NCI-H2227 (cell line): ENCODE measurements around the gene SHISA2.
"Not testable (repeated sequence)": the region's sequence is repeated elsewhere in the genome, so short reads cannot be mapped to it uniquely, and the experiment has no call there.

Experiments
- DNase-seq: peaks from one replicate; lab custom pipeline; 2025; ENCODE audit not compliant: unreplicated experiment; lab: John Stamatoyannopoulos, UW

SHISA2 gene

DNA sequence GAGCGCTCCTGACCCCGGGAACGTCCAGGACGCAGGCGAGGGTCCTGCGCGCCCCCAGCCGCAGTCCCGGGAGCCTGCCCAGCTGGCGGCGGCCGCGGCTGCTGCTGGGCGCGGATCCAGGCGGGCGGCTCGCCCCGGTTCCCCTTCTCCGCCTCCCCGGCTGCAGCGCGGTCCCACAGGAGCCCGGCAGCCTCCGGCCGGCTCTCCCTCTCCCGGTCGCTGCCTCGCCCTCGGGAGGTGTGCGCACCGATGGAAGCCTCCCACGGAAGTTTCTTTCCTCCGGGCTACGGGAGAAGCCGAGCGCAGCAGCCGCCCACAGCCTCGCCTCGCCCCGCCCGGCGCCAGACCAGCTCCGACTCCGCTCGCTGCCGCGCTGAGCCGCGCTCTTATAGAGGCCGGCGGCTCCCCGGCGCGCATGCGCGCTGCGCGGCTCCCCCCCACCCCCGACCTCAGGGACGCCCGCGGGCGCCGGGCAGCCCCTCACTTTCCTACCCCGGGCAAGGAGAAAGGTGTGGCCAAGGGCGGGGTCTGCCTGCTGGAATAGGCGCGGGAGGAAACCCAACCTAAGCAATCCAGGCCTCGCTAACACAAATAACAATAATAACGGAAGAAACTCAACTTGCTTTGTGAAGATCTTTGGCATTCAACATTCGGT, at the start of gene SHISA2:
SHISA2 (minus strand) TSS at position 360 of the 655 bp plus-strand sequence. CDS start 1,041 bp downstream, outside the sequence.
- peak; percentile 84 for DNase-seq

DNA sequence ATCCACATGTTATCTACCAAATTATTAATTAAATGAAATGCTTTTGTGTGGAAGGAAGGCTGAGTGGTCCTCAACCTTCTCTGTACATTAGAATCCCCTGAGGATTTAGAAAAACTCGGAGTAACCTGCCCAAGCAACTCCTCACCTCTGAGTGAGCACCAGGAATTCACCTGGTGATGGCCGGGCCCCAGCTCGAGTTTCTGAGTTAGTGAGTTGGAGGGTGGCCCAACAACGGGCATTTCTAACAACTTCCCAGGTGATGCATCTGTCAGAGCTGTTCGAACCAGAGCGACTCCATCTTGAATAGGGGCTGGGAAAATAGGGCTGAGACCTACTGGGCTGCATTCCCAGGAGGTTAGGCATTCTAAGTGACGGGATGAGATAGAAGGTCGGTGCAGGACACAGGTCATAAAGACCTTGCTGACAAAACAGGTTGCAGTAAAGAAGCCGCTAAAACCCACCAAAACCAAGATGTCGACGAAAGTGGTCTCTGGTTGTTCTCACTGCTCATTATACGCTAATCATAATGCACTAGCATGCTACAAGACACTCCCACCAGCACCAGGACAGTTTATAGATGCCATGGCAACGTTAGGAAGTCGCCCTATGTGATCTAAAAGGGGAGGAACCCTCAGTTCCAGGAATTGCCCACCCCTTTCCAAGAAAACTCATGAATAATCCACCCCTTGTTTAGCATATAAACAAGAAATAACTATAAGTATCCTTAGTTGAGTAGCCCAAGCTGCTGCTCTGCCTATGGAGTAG, 44.2 kb upstream of the SHISA2 start:
- no peak for DNase-seq

DNA sequence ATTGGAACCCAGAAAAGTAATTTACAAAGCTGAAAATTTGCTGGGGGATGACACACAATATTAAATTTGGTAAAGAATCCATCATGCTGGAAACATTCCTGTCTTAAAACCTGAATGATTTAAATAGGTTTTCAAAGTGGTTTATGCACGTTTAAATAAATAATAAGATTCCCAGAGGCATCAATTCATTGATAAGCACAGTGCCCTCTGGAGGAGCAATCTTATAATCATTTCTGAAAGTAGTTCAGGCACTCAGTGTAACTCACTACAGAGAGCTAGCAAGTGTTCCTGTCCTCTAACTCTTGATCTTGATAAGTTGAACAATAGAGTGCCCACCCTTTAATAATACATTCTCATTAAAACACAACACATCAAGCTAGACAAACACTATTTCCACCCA, 43.5 kb upstream of the SHISA2 start:
- no peak for DNase-seq

DNA sequence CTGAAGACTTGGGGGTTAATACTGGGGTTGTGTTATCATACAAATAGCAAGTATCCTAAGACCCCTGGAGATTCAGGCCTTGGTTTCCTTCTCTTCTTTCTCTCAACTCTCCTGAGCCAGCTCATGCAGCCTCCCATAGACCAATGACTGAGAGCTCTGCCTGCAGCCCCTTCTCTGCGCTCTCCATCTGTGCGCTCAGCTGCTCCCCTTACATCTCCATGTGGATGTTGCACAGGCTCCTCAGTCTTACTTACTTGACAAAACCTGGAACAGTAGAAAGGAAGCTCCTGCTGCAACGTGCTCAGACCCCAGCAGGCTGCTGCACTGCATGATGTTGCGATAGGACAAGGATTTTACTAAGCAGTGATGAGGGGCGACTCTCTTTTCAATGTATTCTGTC, 25.0 kb upstream of the SHISA2 start:
- DNase-seq: not testable (repeated sequence)

DNA sequence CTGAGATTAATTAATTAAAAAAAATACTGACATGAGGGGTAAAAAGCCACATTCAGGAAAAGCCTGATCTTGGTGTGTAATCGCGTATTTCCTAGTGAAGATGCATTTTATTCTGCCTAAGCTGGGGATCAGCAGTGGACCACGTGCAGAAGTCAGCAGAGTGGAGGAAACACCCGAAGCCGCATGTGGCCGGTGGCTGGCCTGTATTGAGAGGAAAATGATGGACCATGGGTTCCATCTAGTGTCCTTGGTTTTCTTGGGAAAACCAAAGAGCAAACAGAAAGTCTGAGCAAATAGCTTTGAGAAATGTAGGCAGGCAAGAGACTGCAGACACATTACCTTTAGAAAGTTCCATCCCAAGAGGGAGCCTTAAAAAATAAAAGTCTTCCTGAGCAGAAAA, 23.7 kb upstream of the SHISA2 start:
- no peak for DNase-seq

DNA sequence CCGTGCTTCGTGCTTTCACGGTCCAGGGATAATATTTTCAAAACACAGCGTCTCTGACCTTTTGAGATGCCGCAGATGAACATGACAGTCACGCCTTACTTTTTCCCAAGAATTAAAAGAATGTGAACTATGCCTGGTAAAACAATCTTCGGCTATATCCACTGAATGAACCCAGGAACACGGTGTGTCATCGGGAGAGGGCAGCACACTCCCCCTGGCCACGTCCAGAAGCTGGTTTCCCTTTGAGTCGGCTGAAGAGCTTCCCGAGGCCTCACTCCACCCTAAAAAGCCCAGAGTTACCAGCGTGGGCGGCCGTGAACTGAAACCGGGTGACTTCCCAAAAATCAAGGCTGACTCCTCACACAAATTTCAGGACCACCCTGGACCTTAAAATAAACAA, 22.9 kb upstream of the SHISA2 start:
- no peak for DNase-seq

DNA sequence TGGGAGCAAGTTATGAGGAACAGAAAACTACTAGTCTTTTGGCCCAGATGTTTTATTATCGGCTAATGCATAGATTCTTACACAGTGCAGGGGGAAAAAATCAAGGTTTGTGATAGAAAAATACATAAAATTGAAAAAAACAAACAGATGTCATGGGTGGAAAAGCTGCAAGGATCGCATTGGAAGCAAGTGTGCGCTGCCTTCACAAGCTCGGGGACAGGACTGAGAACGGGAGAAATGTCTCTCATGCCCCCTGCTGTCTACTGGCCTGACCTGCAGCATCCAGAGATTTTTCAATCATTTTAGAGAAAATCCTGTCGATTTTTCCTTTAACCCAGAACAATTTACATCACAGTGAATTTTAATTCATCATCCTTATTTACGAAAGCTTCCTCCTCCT, 20.5 kb upstream of the SHISA2 start:
- DNase-seq: not testable (repeated sequence)

DNA sequence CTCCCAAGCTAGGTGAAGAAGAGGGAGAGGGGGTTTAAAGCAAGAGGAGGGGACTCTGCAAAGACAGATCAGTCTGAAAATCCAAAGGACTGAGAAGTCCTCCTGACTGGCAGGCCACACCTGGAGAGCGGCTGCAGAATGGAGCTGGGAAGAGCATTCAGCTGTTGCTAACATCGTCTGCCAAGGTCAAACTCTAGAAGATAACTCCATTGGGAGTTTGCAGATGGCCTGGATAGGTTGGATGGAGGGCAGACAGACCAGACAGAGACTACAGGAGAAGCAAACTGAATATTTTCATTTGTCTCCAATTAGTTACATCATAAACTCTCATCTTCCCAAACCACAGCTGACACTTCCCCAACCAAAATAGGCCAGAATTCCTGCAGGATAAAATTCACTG, 19.9 kb upstream of the SHISA2 start:
- DNase-seq: no peak

DNA sequence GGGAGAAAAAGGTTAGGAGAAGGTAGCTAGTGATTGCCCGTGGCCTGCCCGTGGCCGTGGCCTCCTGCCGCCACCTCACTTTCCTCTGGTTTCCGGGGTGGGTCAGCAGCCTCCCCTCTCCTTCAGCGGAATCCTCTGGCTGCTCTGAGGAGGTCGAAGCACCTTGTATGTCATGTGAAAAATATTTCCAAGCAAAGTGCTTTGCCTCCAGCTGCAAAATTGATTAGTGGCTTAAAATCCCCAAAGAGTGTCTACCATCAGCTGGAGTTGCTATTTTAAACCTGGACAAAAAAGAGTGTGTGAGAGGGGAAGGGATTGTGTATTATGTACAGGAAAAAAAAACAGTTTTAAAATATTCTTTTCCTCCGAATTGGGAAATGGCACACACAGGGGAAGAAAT, 17.8 kb upstream of the SHISA2 start:
- DNase-seq: not testable (repeated sequence)

DNA sequence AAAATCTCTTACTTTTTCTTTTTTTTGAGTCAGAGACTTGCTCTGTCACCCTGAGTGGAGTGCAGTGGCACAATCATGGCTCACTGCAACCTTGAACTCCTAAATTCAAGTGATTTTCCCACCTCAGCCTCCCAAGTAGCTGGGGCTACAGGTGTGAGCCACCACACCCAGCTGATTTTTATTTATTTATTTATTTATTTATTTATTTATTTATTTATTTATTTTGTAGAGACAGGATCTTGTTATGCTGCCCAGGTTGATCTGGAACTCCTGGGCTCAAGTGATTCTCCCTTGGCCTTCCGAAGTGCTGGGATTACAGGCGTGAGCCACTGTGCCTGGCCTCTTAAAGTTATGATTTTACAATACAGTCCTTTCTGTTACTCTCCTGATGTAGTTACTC, 16.6 kb upstream of the SHISA2 start:
- not testable (repeated sequence) for DNase-seq

DNA sequence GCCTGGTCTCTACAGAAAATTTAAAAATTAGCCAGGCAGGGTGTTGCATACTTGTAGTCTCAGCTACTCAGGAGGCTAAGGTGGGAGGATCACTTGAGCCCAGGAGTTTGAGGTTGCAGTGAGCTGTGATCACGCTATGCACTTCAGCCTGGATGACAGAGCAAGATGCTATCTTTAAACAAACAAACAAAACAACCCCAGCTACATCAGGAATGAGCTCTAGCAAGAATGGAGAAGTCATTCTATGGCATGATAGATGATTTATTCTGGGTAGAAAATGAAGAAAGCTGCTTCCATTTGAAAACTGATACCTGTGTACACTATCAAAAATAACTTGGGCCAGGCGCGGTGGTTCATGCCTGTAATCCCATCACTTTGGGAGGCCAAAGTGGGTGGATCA, 15.8 kb upstream of the SHISA2 start:
- DNase-seq: no peak

DNA sequence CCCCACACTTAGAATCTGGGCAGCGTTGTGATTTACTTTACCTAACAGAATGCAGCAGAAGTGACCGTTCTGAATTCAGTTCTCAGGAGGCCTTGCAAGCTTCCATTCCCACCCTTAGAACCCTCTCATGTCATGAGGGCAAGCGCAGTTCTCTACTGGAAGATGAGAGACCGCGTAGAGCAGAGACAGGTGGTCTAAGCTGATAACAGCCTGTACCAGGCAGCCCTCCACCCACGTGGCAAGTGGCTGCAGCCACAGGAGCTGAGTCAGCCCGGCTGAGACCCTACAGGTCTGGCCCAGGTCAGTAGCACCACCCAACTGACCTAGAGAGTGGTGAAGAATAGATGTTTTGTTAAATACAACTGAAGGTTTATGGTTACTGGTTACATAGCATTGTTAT, 14.7 kb upstream of the SHISA2 start:
- not testable (repeated sequence) for DNase-seq

DNA sequence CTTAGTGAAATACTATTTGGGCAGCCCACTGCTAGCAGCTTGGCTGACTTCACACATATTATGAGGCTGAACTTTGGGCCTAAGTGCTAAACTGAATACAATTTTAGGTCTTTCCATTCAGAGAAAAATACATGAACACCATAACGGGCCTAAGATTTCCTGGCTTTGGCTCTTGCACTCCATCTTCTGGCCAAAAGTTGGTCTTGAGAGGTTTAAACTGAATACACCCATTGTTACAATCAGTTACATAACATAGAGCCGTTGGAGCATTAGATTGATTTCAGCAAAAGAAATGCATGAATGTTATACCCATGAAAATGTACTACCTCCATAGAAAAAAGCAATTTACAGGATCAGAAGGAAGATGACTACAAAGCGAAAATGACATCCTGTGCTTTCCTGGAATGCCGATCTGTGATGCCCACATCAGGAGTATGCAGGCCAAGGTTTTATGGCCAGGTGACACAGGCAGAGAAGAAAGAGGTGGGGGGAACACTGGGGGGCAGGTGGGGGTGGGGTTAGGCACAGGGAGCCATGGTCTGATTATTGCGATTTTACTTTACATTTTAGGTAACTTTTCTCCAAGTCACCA, 11.1 kb upstream of the SHISA2 start:
- peak; percentile 47 for DNase-seq

DNA sequence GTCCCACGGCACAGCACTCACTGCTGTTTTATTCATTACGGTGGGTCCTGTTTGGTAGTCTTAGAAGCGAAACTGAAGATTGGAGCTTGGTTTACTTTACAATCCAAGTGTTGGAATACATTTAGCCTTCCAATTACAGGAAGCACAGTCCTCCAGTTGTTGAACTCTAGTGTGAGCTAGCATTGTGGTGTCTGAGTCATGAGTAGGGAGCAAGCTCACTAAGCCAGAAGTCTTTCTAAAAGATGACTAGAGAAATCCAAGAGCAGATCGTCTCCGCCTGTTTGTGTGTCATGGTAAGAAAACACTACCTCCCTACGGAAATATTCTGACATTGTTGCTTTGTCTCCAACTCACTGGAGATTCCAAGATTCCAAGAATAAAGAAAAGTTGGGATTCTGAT, 10.1 kb upstream of the SHISA2 start:
- no peak for DNase-seq

DNA sequence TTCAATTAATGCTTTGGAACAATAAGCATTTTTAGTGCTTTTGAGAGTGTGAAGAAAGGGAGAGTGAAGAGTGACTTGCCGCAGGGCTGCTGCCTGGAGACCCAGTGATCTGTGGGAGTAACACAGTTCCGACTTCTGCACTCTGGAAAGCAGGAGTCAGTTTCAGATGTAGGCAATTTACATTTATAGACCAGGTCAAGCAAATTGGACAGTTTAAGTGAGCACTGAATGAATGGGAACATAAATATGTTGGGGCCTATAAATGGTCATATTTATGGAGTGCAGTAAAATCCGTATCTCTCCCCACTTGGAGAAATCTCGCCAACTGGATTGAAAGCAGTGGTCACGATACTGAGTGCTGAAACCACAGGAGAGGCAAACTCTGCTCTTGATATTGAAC, 9.4 kb upstream of the SHISA2 start:
- DNase-seq: no peak

DNA sequence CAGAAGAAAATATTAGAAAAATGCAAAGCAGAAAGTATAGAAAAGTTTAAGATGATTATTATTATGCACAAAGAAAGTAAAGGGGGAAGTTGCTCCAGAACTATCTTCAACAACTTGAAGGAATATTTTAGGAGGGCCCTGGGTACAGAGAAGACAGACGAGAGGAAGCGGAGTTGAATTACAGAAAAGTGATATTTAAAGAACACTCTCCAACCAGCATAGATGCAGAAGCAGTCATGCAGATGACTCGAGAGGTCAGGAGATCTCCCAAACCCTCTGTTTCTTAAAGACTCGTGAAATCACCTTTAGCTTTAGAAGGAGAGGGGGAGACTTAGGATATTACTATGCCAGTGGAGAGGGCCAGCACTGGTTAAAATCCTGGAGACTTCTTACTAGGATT, 8.5 kb upstream of the SHISA2 start:
- no peak for DNase-seq

DNA sequence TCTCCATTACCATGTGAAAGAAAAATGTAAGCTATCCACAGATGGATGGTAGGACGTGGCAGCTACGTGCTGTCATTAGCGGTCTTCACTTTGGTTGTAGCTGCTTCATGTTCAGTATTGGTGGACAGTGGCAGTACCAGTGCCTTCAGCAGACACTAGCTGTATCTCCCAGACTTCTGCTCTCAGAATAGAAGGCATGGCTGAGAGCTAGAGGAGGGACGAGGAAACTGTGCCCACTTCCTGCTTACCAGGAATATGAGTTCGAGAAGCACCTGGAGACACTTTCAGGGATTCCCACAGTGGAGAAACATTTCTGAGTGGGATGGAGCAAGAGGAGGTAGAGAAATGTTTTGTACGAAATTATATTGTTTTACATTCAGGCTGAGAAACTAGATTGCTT, 6.9 kb upstream of the SHISA2 start:
- DNase-seq: no peak

DNA sequence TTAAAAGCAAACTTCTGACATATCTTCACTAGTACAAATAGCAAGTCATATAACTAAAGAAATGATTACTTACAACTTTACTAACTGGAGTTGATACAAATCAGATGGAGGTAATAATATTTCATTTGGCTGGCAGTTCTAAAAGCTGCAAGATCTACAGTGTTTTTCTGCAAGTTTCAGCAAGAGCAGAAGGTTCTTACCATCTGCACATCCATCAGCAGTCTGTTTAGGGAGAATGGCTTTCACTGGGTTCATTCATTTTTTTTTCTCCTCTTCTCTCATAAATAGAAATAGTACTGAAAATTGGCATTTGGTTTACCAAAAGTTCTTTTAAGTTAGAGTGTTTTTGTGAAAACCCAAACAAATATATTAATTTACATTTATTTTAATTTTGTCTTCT, 3.1 kb upstream of the SHISA2 start:
- no peak for DNase-seq

DNA sequence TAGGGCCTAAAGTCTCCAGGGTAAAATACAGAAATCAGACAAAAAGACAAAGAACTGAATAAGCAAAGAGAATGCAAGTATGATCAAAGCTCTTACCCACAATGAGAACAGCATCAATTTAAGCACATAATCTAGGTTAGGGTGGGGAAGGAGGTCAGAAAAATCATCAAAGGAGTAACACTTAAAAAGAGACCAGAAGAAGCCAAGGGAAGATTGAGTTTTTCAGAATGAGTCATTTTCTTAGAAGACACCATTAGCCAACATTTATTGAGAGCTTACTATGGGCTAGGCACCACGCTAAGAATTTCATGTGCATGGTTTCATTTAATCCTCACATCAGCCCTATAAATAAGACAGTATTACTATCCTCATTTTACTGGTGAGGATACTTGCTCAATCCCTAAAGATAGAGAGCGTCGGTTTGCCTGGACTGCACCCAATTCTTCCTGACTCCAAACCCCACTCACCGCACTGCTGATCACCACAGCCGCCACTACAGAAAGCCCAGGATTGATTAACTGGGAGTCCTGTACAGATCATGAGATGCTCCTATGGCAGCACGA, 1.7 kb upstream of the SHISA2 start:
- DNase-seq: no peak

DNA sequence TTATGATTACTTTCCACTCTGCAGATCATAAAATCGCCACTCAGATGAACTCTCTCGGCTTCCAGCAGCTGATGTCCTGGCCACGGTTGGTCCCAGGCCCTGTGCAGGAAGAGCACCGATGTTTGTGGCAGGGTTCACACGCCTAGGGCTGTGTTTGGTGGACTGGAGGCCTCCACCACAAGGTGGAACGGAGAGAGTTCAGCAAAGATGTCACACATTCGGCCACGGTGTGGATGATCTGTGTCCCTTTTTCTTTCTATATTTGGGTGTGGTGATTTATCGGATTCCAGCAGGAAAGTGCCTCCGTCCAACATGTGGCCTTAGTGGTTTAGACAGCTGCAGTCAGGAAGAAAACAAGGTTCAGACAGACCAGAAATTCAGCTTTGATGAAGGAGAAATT, 521 bp upstream of the SHISA2 start:
- no peak for DNase-seq

DNA sequence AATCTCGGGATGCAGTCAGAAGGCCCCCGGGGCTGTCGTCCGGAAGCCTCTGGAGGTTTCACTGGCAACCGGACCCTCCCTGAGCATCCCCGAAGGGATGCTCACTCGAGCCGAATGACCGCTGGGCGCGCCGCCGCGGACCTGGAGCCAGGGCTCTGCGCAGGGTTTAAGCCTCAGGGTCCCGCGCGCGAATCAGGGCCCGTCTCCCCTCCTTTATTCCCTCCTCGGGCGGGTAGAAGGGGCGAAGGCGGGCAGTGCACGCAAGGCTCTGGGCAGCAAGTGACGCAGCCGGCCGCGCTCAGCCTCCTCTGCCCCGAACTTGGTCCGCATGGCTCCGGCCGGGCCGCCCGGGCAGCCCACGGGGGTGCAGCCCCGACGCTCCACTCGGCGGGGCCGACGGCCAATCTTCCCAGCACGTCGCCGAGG, 572 bp downstream of the SHISA2 start:
- DNase-seq: peak; percentile 34
